CD4-positive, alpha-beta T cell (primary cell): Measurements from ENCODE around the gene SHMT2. TPM values are rescaled to one million over a fixed set of nuclear protein-coding genes. Genes with fewer than 3 reads are reported as not detected.
A peak's percentile ranks its signal among the peaks of the same experiment; 100 is the strongest.

ENCODE experiments used
- ATAC-seq: fragments of 200-7000 bp; cut with Tn5 transposase; one replicate; pipeline ENCODE4 v1.10.0; 2022; ENCODE audit warnings: mild to moderate bottlenecking; ENCODE audit not compliant: poor library complexity
- CTCF ChIA-PET: fragments of 350-600 bp; sonication (Branson Sonifier 250); formaldehyde crosslinking; loops from one replicate; lab custom pipeline; 2021; ENCODE audit warnings: antibody characterized with exemption, inconsistent platforms; lab: Charles Lee
- POLR2A ChIA-PET: fragments of 350-600 bp; sonication (Branson Sonifier 250); formaldehyde crosslinking; loops from one replicate; lab custom pipeline; 2021; ENCODE audit warnings: antibody characterized with exemption, inconsistent platforms; lab: Charles Lee
- DNase-seq, 14 experiments: peaks; one replicate each; pipeline ENCODE4 v3.0.0-alpha.2; 2013 to 2020; ENCODE audit warnings: mixed read lengths in 2 of 14
- H3K27ac ChIP-seq, 2 donors: one replicate each; pipeline versions ENCODE4 v1.5.1 to v1.7.0; 2013; ENCODE audit warnings: low read length in 2 of 2, low read depth in 1 of 2, mild to moderate bottlenecking in 1 of 2
- H3K27me3 ChIP-seq, 2 experiments: 1 replicate in 1 of 2; 2 replicates in 1 of 2; pipeline versions ENCODE4 v1.6.1 to v1.7.0; 2013; ENCODE audit warnings: low read length in 2 of 2, control low read depth in 1 of 2, mild to moderate bottlenecking in 1 of 2, moderate library complexity in 1 of 2; ENCODE audit not compliant: insufficient read depth in 2 of 2, control insufficient read depth in 1 of 2
- H3K36me3 ChIP-seq: one replicate; pipeline ENCODE4 v1.6.1; 2013; ENCODE audit warnings: low read length, control low read depth; ENCODE audit not compliant: insufficient read depth
- H3K4me1 ChIP-seq: one replicate; pipeline ENCODE4 v1.6.1; 2013; ENCODE audit warnings: low read length, control low read depth; ENCODE audit not compliant: insufficient read depth
- H3K4me3 ChIP-seq: one replicate; pipeline ENCODE4 v1.5.1; 2013; ENCODE audit warnings: mild to moderate bottlenecking, low read length, moderate library complexity
- H3K9me3 ChIP-seq, 2 experiments: 1 replicate in 1 of 2; 2 replicates in 1 of 2; pipeline versions ENCODE4 v1.6.1 to v1.7.0; 2013; ENCODE audit warnings: low read length in 2 of 2, mild to moderate bottlenecking in 2 of 2, control low read depth in 1 of 2, moderate library complexity in 1 of 2; ENCODE audit not compliant: control insufficient read depth in 1 of 2, insufficient read depth in 1 of 2
- H3K27ac Mint-ChIP-seq: one replicate; pipeline ENCODE4 v1.8.0; 2020; ENCODE audit warnings: mixed read lengths
- H3K27me3 Mint-ChIP-seq: one replicate; pipeline ENCODE4 v1.8.0; 2021; ENCODE audit warnings: mixed read lengths
- H3K36me3 Mint-ChIP-seq: one replicate; pipeline ENCODE4 v1.8.0; 2021; ENCODE audit warnings: low read depth, mixed read lengths
- H3K4me1 Mint-ChIP-seq: one replicate; pipeline ENCODE4 v1.8.0; 2021; ENCODE audit warnings: low read depth, mixed read lengths
- H3K4me3 Mint-ChIP-seq: one replicate; pipeline ENCODE4 v1.8.0; 2020; ENCODE audit warnings: mild to moderate bottlenecking, mixed read lengths
- H3K9me3 Mint-ChIP-seq: one replicate; pipeline ENCODE4 v1.8.0; 2020; ENCODE audit warnings: mixed read lengths
- intact Hi-C, 2 experiments: fragments of 100-400 bp; cut with DNase I in 1 of 2; cut with micrococcal nuclease in 1 of 2; formaldehyde crosslinking; loops; one replicate each; pipeline versions ENCODE4 v1.15.1 to v1.9.0; 2023 to 2025; cut with DNase I, micrococcal nuclease
- total RNA-seq, 174 experiments: library from RNA in 2 of 174; stranded (reverse) in 2 of 174; gene quantifications; one replicate each; pipeline ENCODE4 v1.2.3 and lab custom pipeline; 2021 to 2026
- TF ChIP-seq, protein P1 (sequence below): fragments of 200-600 bp; IDR thresholded peaks from one replicate; pipeline ENCODE4 v1.8.0; 2022; ENCODE audit warnings: antibody characterized with exemption, mild to moderate bottlenecking

The SHMT2 gene
- total RNA-seq, 2 experiments from 2014 or later = 21.3 to 22.2 TPM

DNA sequence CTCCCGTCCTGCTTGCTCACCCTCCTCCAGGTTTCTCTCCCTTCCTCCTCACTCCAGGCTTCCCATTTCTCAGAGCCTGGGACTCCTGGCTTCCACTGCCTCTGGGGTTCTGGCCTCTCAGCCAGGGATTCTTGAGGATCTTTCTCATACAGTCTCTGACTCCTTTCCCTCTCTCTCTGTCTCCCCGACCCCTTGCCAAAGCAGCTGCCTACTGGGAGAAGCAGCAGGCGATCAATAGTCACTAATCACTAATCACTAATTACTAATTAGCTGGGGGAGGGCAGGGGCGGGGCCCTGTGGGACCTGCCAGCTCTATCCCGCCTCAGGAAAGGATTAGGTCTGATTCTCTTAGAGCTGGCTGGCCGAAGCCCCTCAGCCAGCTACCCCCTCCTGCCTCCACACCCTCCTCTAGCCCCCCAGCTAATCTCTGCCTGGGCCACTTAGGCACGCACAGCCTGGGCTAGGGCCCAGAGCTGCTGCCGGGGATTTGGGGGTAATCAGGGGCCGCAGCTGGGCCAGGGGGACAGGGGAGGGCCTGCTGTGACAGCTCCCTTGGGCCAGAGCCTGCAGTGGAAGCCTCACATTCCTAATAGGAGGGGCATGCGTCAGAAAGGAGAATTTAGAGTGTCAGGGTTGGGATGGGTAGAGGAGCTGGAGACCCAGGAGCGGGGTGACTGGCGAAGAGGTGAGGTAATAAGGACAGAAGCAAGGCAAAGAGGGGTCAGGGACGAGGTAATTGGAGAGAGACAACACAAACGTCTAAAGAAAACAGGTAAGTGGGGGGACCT lies 10.1 kb upstream of the SHMT2 start:
- Histone ChIP-seq H3K27me3 (peaks cover 88 to 93% of the 10 kb centered on the region in 2 experiments), H3K9me3 (peaks cover 0 to 40% of the 10 kb centered on the region in 2 experiments), H3K27ac (no peak overlapping the region), H3K4me1 (peaks cover 60% of the 10 kb centered on the region), H3K4me3 (no peak overlapping the region), H3K36me3 (no peaks in the 10 kb centered on the region)
- H3K27me3 Mint-ChIP-seq = peaks cover 90% of the 10 kb centered on the region
- TF ChIP-seq, protein P1, sequence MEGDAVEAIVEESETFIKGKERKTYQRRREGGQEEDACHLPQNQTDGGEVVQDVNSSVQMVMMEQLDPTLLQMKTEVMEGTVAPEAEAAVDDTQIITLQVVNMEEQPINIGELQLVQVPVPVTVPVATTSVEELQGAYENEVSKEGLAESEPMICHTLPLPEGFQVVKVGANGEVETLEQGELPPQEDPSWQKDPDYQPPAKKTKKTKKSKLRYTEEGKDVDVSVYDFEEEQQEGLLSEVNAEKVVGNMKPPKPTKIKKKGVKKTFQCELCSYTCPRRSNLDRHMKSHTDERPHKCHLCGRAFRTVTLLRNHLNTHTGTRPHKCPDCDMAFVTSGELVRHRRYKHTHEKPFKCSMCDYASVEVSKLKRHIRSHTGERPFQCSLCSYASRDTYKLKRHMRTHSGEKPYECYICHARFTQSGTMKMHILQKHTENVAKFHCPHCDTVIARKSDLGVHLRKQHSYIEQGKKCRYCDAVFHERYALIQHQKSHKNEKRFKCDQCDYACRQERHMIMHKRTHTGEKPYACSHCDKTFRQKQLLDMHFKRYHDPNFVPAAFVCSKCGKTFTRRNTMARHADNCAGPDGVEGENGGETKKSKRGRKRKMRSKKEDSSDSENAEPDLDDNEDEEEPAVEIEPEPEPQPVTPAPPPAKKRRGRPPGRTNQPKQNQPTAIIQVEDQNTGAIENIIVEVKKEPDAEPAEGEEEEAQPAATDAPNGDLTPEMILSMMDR = no peak
- ChIA-PET CTCF (interaction anchor here (7.9 kb wide), 1 partner anchor 23 kb away, joined by 225 read pairs; a partner anchor contains a TSS), POLR2A (interaction anchor here (0.8 to 1.9 kb wide), 3 partner anchors 10 to 23 kb away, joined by 3 to 6 read pairs (median 5); partner anchors contain the start of gene SHMT2)
- no peaks in the 10 kb centered on the region for H3K36me3 Mint-ChIP-seq
- intact Hi-C loops = no loop called here
- H3K4me3 Mint-ChIP-seq = peak overlapping the region; percentile 23
- ATAC-seq (no peak), DNase-seq (no peak)
- H3K27ac Mint-ChIP-seq = no peak overlapping the region
- H3K4me1 Mint-ChIP-seq = peaks cover 69% of the 10 kb centered on the region
- no peaks in the 10 kb centered on the region for H3K9me3 Mint-ChIP-seq

DNA sequence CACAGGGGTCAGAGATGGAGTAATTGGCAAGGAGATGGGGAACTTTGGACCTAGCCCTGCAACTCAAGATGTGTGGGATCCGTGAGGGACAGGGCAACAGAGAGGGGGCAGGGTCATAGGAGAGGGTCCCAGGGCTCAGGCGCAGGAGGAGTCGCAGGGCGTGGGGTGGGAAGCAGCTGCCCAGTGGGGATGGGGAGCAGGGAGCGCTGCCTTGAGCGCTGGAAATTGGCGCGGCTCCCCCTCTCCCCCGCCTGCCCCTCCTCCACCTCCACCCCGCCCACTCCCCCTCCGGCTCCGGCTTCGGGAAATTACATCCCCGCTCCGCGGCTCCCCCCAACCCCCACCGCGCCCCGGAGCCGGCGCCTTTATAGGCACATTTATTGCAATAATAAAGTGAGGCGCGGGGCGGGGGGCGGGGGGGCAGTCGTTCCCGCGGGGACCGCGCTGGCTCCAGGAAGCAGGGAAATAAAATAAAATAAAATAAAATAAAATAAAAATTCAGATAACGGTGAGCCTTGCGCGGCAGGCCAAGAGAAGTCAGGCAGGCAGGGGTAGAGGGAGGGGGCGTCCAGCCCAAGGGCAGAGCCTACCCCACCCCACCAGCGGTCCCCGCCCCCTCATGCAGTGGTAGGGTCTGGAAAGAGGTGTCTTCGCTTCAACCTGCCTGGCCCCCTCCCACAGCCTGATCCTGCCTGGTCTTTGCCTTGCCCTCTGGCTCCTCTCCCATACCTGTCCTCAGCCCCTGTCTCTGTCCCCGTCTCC lies 9.3 kb upstream of the SHMT2 start:
- peaks cover 60% of the 10 kb centered on the region for H3K4me1 ChIP-seq
- Mint-ChIP-seq H3K36me3 (no peaks in the 10 kb centered on the region), H3K4me1 (peaks cover 65% of the 10 kb centered on the region), H3K4me3 (peak overlapping the region; percentile 23), H3K9me3 (no peaks in the 10 kb centered on the region), H3K27me3 (peaks cover 90% of the 10 kb centered on the region), H3K27ac (no peak overlapping the region)
- ATAC-seq (no peak), DNase-seq (no peak)
- CTCF ChIA-PET = interaction anchor here (7.9 kb wide), 1 partner anchor 22 kb away, joined by 225 read pairs; a partner anchor contains a TSS
- H3K27ac ChIP-seq = no peak overlapping the region
- H3K9me3 ChIP-seq = peaks cover 0 to 43% of the 10 kb centered on the region in 2 experiments
- intact Hi-C loops = no loop called here
- TF ChIP-seq, protein P1 = no peak
- no peaks in the 10 kb centered on the region for H3K36me3 ChIP-seq
- POLR2A ChIA-PET = interaction anchor here (0.8 to 1.0 kb wide), 2 partner anchors 9 to 22 kb away, joined by 3 to 5 read pairs; partner anchors contain the start of gene SHMT2
- peaks cover 86 to 93% of the 10 kb centered on the region in 2 experiments for H3K27me3 ChIP-seq
- H3K4me3 ChIP-seq = no peak overlapping the region

DNA sequence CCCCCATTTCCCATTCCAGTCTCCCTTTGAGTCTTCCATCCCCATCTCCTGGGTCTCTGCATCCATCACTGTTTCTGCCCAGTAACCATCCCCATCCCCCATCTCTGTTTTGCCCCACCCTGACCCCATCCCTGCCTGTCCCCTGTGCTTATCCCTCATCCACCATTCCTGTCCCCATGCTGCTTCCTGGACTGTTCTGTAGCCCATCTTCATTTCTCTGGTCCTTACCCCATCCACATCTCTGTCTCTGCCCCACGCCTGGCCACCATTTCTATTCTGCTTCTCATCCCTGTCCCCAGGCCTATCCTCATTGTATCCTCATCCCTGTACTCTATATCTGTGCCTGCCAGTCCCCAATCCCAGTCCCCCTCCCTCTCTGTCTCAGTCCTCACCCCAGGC lies 8.7 kb upstream of the SHMT2 start:
- peaks cover 90% of the 10 kb centered on the region for H3K27me3 Mint-ChIP-seq
- Histone ChIP-seq H3K27ac (no peak overlapping the region), H3K27me3 (peaks cover 85 to 93% of the 10 kb centered on the region in 2 experiments), H3K9me3 (peaks cover 0 to 49% of the 10 kb centered on the region in 2 experiments), H3K4me1 (peaks cover 60% of the 10 kb centered on the region), H3K36me3 (no peaks in the 10 kb centered on the region), H3K4me3 (no peak overlapping the region)
- POLR2A ChIA-PET = interaction anchor here (1.2 kb wide), 1 partner anchor 10 kb away, joined by 3 read pairs; no protein-coding TSS in a partner anchor
- peaks cover 65% of the 10 kb centered on the region for H3K4me1 Mint-ChIP-seq
- CTCF ChIA-PET = interaction anchor here (1.7 kb wide), 1 partner anchor 18 kb away, joined by 6 read pairs; no protein-coding TSS in a partner anchor
- H3K9me3 Mint-ChIP-seq = no peaks in the 10 kb centered on the region
- no peak overlapping the region for H3K27ac Mint-ChIP-seq
- TF ChIP-seq, protein P1 = no peak
- DNase-seq = no peak
- intact Hi-C loops = no loop called here
- H3K36me3 Mint-ChIP-seq = no peaks in the 10 kb centered on the region
- no peak for ATAC-seq
- peak overlapping the region; percentile 23 for H3K4me3 Mint-ChIP-seq
